Measurements from ENCODE around the gene USP37.

Gene USP37

GRCh38 chr2:218547978-218548377 lies 20.2 kb downstream of the USP37 start:
- H3K9me3 ChIP-seq (ENCODE audit: insufficient read depth, low read length): no peaks in the 10 kb centered on the region
- no peak overlapping the region for H2AFZ ChIP-seq (ENCODE audit: low read depth, low read length)
- no peak for TF ChIP-seq EZH2phosphoT487 (IDR thresholded peaks at IDR 0.05; ENCODE audit: low read depth)
- no peak for TF ChIP-seq CTCF (IDR thresholded peaks at IDR 0.05; ENCODE audit: low read depth, low read length)
- H3K4me1 ChIP-seq (ENCODE audit: low read length): peaks cover 6% of the 10 kb centered on the region
- no peaks in the 10 kb centered on the region for H3K79me2 ChIP-seq (ENCODE audit: low read length)
- no peaks in the 10 kb centered on the region for H3K27me3 ChIP-seq (ENCODE audit: low read depth, low read length)
- H4K20me1 ChIP-seq (ENCODE audit: insufficient read depth, low read length): 0 out of 2 replicates have a peak, but pooled peaks cover 6% of the 10 kb centered on the region
- H3K36me3 ChIP-seq (replicated peaks; ENCODE audit: low read depth, low read length): peaks cover 38% of the 10 kb centered on the region
- no peak overlapping the region for H3K27ac ChIP-seq (ENCODE audit: low read length)
- H3K9ac ChIP-seq (ENCODE audit: low read length): no peak overlapping the region
- H3K4me3 ChIP-seq (ENCODE audit: low read length): no peak overlapping the region
- no peak overlapping the region for H3K4me2 ChIP-seq (ENCODE audit: low read length)

- peaks cover 34% of the 10 kb centered on the region for H3K36me3 ChIP-seq (replicated peaks; ENCODE audit: low read depth, low read length)
- H3K9ac ChIP-seq (ENCODE audit: low read length): no peak overlapping the region
- H3K79me2 ChIP-seq (ENCODE audit: low read length): no peaks in the 10 kb centered on the region
- H3K9me3 ChIP-seq (ENCODE audit: insufficient read depth, low read length): no peaks in the 10 kb centered on the region
- H3K4me1 ChIP-seq (ENCODE audit: low read length): peaks cover 6% of the 10 kb centered on the region
- H3K27ac ChIP-seq (ENCODE audit: low read length): no peak overlapping the region
- TF ChIP-seq CTCF (IDR thresholded peaks at IDR 0.05; ENCODE audit: low read depth, low read length): no peak
- no peak for TF ChIP-seq EZH2phosphoT487 (IDR thresholded peaks at IDR 0.05; ENCODE audit: low read depth)
- no peaks in the 10 kb centered on the region for H3K27me3 ChIP-seq (ENCODE audit: low read depth, low read length)
- H4K20me1 ChIP-seq (ENCODE audit: insufficient read depth, low read length): 0 out of 2 replicates have a peak, but pooled peaks cover 6% of the 10 kb centered on the region
- no peak overlapping the region for H2AFZ ChIP-seq (ENCODE audit: low read depth, low read length)
- no peak overlapping the region for H3K4me2 ChIP-seq (ENCODE audit: low read length)
- no peak overlapping the region for H3K4me3 ChIP-seq (ENCODE audit: low read length)
These were observed 20.6 kb downstream of the USP37 start for GRCh38 chr2:218547511-218547910.

DNA sequence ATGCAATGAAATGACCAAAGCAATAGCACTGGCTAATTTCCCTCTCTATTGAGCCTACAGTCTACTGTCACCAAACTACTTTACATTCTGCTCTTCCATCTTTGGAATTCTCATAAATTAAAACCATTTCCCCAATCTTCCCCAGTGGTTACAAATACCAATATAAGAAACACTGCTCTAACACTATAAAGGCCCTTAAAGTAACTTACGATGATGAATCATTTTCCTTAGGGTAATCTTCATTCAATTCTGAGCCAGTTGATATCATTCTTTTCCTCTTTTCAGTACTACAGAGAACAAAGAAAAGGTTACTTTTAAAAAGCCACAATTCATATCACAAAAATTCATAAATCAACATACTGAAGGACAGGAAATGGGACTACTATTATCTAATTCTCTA lies 22.1 kb downstream of the USP37 start:
- Histone ChIP-seq H4K20me1 (ENCODE audit: insufficient read depth, low read length) (0 out of 2 replicates have a peak, but pooled peaks cover 6% of the 10 kb centered on the region), H3K9me3 (ENCODE audit: insufficient read depth, low read length) (no peaks in the 10 kb centered on the region), H2AFZ (ENCODE audit: low read depth, low read length) (no peak overlapping the region), H3K27ac (ENCODE audit: low read length) (no peak overlapping the region), H3K36me3 (replicated peaks; ENCODE audit: low read depth, low read length) (peaks cover 38% of the 10 kb centered on the region), H3K79me2 (ENCODE audit: low read length) (no peaks in the 10 kb centered on the region), H3K4me1 (ENCODE audit: low read length) (peaks cover 6% of the 10 kb centered on the region), H3K27me3 (ENCODE audit: low read depth, low read length) (no peaks in the 10 kb centered on the region), H3K4me2 (ENCODE audit: low read length) (no peak overlapping the region), H3K9ac (ENCODE audit: low read length) (no peak overlapping the region), H3K4me3 (ENCODE audit: low read length) (no peak overlapping the region)
- TF ChIP-seq CTCF (IDR thresholded peaks at IDR 0.05; ENCODE audit: low read depth, low read length): no peak
- TF ChIP-seq EZH2phosphoT487 (IDR thresholded peaks at IDR 0.05; ENCODE audit: low read depth): no peak

- H3K4me3 ChIP-seq (ENCODE audit: low read length): no peak overlapping the region
- no peaks in the 10 kb centered on the region for H4K20me1 ChIP-seq (ENCODE audit: insufficient read depth, low read length)
- H3K79me2 ChIP-seq (ENCODE audit: low read length): no peaks in the 10 kb centered on the region
- H3K9ac ChIP-seq (ENCODE audit: low read length): no peak overlapping the region
- no peak overlapping the region for H3K27ac ChIP-seq (ENCODE audit: low read length)
- H3K27me3 ChIP-seq (ENCODE audit: low read depth, low read length): no peaks in the 10 kb centered on the region
- no peaks in the 10 kb centered on the region for H3K4me1 ChIP-seq (ENCODE audit: low read length)
- peaks cover 14% of the 10 kb centered on the region for H3K36me3 ChIP-seq (replicated peaks; ENCODE audit: low read depth, low read length)
- TF ChIP-seq CTCF (IDR thresholded peaks at IDR 0.05; ENCODE audit: low read depth, low read length): no peak
- no peak for TF ChIP-seq EZH2phosphoT487 (IDR thresholded peaks at IDR 0.05; ENCODE audit: low read depth)
- H3K4me2 ChIP-seq (ENCODE audit: low read length): no peak overlapping the region
- no peaks in the 10 kb centered on the region for H3K9me3 ChIP-seq (ENCODE audit: insufficient read depth, low read length)
- no peak overlapping the region for H2AFZ ChIP-seq (ENCODE audit: low read depth, low read length)
These were observed 28.1 kb downstream of the USP37 start for GRCh38 chr2:218540015-218540414.
